Esophagus squamous epithelium (tissue), 4 donors: ENCODE measurements around the gene KIF3C.

ENCODE experiments used
- CTCF ChIP-seq, 6 experiments: fragments of 450-650 bp in 4 of 6; fragments of 200-600 bp in 2 of 6; sonication (generic) in 2 of 6; IDR thresholded peaks; one replicate each; pipeline ENCODE4 v1.5.1; 2016 to 2019; ENCODE audit warnings: antibody characterized with exemption in 6 of 6, mild to moderate bottlenecking in 4 of 6, moderate library complexity in 4 of 6
- POLR2A ChIP-seq, 4 donors: fragments of 450-650 bp; IDR thresholded peaks; one replicate each; pipeline ENCODE4 v1.6.1; 2017; ENCODE audit warnings: antibody characterized with exemption in 4 of 4, mild to moderate bottlenecking in 4 of 4, moderate library complexity in 3 of 4

DNA sequence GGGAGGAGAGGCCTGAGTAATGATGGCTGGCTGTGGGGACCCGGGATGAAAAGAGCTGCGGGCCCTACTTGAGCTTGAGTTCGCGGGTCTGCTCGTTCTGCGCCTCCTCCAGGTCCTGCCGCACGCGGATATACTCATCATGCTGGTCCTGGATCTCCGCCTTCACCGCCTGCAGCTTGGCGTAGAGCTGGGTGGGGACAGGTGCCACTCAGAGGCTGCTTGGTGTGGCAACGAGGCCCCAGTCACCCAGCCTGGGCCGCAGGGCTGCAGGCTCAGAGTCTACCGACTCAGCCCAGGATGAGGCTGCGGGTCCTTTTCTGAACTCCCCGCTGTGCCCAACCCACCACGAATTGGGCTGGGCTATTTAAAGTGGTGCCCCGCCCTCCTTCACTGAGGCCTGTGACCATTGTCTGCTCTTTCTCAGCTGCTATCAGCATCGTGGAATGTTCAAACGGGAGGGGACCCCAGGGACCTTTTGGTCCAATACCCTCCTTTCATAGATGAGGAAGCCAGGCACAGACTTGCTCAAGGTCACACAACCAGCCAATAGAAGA, 28.0 kb downstream of the KIF3C start:
- no peak for TF ChIP-seq CTCF (IDR thresholded peaks at IDR 0.05)
- TF ChIP-seq POLR2A (IDR thresholded peaks at IDR 0.05) = no peak
